HG03354 (cell line): Measurements from ENCODE around the gene ZNF638.

Experiments
- ATAC-seq: cut with Tn5 transposase; IDR thresholded peaks from one replicate; pipeline ENCODE4 v1.9.1; 2021; ENCODE audit warnings: mild to moderate bottlenecking; ENCODE audit not compliant: unreplicated experiment, poor library complexity, severe bottlenecking

Gene ZNF638

DNA sequence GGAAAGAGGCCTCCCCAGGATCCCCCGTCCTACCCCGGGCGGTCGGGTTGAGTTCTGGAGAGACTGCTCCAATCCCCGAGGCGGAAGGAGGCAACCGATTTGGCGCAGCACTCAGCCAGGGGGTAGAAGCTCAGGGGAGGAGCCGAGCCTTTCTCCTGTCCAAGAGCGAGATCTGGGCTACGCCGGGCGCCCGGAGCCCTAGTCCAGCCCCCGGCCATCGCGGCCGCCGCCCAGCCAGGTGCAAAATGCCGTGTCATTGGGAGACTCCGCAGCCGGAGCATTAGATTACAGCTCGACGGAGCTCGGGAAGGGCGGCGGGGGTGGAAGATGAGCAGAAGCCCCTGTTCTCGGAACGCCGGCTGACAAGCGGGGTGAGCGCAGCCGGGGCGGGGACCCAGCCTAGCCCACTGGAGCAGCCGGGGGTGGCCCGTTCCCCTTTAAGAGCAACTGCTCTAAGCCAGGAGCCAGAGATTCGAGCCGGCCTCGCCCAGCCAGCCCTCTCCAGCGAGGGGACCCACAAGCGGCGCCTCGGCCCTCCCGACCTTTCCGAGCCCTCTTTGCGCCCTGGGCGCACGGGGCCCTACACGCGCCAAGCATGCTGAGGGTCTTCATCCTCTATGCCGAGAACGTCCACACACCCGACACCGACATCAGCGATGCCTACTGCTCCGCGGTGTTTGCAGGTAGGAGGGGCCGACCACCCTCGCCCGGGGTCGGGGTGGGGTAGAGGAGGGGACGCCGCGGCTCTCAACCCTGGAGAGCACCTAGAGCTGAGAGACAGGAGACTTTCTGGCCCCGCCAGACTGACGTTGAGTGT lies 122.0 kb downstream of the ZNF638 start, which contains the start of gene DYSF:
Gene DYSF (plus strand): TSS at position 158 of the 817 bp plus-strand sequence.
- ATAC-seq = no peak

DNA sequence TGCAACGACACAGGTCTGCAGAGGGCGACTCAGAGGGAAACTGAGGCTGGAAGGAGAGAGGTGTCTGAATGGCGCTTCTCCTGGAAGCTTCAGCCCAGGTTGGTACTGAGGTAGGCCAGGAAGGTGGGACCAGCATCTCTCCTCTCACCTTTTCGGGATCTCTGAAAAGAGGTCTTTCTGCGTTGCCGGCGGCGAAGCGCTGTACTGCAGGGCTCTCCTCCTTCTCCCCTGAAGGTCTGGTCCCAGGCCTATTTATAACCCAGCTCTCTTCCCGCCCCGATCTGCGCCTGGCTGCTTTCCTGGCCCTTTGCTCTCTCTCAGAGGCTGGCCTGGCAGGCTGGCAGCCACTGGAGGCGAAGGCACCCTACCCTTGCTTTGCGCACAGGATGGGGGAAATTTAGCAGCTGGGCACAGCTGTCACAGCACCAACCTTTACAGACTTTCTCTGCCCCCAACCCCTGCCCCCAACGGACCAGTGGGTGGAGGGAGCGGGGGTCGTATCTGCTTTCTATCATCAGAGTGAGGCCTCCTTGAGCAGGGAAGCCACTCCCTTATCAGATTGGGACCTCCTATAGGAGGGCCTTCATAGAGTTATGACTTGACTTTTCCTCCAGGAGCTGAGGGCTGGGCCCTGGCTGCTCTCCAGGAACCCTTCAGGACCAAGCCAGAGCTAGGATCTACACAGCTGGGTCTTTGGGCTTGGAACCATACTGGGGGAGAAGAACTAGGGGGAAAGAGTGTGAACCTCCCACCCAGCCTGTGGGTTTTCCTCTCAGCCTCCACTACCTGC lies 122.8 kb downstream of the ZNF638 start:
- no peak for ATAC-seq

DNA sequence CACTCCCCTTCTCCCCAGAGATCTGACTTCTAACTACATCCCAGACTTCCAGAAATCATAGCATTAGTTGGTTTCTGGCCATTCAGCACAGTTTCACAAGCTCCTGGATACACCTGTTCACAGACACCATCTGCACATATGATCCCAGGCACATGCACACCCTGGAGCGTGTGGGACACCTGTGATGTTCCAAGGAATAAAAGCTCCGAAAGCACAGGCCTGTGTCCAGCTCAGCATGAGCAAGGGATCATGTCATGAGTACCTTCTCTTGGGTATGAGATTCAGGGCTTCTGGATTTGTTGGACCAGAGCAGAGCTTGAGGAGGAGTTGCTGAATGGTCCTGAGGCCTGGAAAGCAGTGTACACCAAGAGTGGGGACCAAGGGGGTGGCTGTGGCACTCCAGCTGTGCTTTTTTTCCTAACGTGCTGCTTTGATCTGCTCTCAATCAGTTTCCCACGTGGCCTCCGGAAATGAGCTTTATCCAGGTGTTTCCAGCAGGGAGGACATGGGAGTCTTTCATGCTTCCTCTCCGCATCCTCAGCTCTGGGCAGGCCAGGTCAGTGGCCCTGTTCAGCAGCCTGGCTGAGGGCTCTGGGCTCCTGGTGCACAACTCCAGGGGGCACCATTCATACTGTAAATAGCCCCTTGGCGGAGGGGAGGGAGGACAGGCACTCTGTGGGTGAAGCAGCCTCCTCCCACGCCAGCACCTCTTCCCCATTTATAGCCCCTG lies 123.6 kb downstream of the ZNF638 start:
- ATAC-seq = no peak

DNA sequence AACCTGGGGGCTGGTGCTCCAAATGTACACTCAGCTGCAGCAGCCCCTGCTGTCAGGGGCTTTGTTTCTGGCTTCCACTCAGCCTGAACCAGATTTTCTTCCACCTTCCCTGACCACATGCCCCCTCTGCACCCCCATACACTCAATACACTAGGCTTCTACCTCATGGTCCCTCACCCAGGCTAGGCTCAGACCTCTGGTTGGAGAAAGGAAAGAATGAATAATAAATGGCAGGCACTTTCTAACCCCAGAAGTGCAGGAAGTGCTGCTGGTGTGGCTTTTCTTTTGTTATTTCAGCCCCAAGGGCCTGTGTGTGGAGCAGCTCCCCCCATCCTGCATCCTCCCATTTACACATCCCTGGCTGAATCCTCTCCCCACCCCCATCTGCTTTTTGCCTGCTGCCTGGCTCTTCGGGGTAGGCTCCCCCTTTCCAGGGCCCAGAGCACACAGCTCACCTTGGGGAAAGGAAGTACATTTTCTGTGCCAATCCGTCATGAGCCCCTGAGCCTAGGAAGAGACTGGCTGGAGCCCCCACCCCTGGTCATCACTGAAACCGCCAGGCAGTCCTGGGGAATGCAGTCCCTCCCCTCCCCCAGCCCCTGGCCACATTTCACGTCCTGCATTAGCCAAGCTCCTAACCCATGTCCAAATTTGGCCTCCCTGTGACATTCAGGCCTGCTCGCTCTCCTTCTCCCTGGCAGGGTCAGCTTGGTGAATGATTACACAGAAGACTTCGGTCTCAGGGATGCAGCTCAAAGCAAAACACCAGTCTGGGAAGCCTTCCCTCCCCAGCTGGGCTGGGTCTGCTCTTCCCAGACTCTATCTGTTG lies 124.4 kb downstream of the ZNF638 start:
- ATAC-seq = no peak

DNA sequence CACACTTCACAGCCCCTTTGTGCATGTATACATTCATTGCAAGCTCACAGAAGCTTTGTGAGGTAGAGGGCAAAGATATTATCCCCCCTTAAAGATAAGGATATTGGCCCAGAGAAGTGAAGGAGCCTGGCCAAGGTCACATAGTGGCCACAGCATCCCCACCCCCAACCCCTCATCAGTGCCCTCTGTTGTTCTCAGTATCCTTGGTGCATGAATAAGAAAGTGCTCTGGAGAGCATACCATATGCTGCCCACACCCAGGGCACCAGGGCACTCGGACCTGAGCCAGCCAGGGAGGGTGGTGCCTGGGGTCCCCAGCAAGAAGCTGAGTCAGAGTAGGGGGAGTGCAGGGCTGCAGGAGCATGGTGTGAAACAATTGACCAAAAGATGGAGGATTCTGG lies 125.0 kb downstream of the ZNF638 start:
- ATAC-seq = no peak

DNA sequence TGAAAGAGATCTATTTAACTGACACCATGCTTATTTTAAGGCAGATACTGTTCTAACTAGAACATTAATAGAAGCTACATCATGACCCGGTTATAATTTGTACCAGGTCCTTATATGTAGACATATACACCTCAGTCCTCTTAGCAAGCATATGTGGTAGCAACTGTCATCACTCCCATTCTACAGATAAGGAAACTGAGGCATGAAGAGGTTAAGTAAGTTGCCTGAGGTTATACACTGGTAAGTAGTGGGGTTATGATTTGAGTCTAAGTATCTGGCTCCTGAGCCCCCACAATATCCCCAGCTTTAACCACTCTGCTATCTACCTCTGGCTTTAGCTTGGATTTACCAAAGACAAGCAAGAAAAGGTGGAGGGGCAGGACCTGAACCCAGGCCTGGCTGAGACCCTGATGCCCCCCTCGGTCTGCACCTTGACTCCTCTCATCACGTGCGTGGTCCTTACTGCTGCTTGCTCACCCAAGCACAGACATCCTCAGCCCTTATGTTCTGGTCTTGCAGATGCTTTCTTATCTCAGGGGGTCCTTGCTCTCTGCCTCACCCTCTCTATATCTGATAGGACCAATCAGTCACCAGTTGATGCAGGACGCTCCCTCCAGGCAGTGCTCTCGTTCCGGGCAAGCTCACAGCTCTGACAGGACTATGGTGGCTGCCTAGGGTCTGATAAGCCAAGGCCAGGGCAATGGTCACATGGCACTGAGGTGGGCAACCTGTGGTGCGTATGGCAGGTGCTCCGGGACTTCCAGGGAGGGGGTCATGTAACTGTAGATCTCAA lies 125.7 kb downstream of the ZNF638 start:
- ATAC-seq = no peak

DNA sequence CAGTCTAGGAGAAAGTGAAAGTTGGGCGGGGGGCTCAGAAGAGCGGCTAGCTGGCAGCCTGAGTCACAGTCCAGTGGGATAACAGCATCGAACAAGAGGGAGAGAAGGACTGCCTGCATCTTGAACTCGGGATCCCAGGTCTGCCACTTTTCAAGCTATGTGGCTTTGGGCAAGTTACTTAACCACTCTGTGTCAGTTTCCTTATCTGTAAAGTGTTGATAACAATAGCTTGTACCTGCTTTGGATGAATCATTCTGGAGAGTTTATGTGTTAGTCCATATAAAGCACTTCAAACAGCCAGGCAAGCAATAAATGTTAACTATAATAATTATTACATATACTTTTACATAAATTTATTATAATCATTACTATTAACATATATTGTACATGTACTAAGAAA lies 126.3 kb downstream of the ZNF638 start:
- no peak for ATAC-seq

DNA sequence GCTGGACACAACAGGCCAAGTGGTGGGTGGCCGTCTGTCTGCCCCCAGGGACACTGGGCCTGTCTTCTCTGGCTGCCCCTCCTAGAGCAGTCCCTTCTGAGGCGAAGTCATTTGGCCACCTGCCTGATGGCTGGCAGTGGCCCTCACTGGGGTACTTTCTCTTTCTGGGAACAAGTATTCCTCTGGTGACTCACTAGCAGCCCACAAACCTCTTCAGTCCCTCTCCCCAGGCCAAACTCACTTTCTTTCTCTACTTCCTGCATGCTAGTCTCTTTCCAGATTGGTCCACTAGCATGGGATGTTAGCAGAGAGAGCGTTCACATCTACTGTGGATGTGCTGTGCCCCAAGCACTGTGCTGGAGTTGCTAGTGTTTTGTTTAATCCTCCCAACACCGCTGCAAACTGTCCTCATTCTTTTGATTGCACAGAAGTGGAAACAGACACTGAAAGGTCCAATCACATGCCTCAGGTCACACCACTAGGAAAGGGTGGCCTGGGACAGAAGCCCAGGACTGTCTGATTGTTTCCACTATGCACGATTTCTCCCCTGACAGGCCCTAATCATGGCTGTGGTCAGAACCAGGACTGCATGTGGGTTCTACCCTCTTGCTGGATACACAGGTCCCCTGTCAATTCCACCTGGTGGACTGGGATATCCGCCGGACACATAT lies 127.0 kb downstream of the ZNF638 start:
- ATAC-seq = no peak

DNA sequence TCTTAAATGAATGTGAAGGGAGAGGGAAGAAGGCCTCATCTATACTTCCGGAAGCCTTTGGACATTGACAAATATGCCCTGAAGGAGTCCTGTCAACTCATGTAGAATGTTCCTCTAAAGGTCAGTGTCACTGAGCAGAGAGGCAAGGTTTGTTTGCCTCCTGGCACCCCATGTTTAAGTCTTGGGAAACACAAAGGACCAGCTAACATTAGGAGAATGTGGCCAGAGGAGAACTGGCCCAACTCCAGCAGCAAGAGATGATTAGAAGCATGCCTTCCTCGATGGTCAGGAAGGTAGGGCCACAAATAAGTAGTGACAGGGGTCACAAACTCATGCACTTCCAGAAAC lies 127.5 kb downstream of the ZNF638 start:
- no peak for ATAC-seq

DNA sequence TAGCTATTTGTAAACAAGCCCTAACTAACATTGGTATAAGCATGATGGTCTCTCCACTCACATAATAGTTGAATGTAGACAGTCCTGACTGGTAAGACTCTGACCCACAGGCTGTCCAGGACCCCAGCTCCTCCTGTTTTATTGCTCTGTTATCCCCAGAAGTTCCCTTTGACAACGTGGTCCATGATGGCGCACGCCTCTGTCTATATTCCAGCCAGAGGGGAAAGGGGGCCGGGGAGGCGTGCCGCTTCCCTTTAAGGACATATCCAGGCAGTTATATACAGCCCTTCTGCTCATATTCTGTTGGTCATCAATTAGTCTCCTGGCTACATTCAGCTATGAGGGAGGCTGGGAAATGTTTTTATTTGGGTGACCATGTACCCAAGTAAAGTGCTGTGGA lies 128.5 kb downstream of the ZNF638 start:
- no peak for ATAC-seq

DNA sequence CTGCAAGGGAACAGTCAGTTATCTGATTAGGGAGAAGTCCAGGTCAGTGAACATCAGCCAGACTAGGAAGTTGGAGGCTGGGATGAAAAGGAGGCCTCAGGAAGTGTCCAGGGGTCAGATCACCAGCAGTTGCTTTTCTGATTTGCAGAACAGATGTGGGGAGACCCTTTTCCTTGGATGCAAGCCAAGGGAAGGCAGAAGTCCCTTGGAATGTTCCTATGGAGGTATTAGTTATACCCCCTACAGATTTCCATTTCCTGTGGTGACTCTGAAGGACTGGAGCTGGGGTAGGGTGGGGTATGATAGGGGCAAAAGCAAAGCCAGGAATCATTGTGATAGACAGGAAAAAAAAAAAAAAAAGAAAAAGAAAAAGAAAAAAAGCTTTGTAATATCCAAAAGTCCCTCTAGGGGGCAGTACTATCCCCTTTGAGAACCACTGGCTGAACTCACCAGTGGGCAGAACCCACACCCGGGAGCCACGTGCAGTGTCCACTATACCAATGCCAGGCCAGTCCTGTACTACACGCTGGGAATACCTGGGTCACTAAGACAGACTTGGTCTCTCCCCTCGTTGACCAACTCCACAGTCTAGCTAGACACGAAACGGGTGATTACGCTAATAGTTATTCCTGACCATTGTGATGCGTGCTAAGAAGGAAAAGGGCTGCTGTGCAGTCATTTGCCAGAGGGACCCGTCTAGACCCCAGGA lies 129.2 kb downstream of the ZNF638 start:
- no peak for ATAC-seq

DNA sequence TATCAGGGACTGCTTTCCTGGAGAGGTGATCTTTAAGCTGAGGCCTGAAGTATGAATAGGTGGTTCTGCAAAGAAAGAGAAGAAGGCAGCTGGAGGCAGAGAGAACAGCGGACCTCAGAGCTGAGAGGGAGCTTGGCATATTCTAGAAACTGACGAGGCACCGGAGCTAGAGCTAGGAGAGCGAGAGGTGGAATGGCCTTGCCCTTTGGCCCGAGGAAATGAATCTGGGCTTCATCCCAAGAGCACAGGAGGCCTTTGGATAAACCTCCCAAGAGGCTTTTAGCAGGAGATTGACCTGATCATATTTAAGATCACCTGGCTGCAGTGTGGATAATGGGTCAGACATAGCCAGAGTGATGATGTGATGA lies 129.7 kb downstream of the ZNF638 start:
- ATAC-seq = no peak

DNA sequence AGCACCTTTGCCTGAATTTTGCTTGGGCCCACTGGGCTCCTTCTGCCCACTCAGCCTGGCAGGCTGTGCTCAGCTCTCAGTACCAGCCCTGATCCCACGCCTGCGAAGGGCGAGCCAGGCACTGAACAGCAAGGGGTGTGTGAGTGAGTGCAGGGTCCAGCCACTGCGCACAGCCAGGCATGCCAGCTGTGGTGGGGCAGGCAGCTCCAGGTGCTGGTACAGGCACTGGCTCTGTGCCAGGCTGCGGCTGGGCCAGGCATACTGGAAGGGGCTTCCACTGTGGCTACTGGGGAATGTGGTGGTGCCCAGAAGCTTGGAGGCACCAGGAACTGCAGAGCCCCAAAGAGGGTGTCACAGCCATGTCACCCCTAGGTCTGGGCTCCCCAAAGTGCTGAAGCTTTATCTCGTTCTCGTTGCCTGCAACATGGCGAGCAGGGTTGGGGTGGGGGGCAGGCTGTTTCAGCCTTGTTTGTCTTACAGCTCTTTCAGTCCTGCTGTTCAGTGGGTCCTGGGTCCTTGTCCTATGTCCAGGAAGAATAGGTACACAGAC lies 130.5 kb downstream of the ZNF638 start:
- ATAC-seq = no peak

DNA sequence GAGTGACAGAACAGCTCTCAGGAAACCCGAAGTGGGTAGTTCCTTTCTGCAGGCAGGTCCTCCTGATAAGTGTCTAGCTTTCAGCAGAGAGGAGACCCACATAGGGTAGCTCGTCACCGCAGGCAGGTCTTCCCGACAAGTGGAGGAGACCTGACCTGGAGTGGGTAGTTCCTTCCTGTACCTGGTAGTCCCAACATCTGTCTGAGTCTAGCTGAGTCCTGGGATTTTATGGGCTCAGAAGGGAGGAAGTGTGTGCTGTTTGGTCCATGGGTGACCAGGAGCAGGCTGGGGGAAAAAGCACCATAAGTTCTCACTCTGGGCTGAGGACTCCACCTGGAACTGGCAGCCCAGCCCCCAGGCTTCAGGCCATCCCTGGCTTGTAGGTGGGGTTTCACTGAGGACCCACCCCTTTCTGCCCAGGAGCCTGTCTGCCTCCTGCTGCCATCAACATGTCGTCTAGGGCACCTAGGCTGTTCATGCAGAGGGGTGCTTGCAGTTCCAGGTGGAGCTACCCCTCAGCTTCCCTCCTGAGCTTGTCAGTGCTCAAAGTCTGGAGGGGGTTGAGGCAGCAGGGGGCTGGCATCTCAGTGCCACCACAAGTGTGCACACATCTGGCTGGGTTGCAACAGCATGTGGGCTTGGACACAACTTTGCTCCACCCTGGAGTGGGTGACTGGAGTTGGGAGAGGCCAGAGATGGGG lies 131.2 kb downstream of the ZNF638 start:
- ATAC-seq = no peak

DNA sequence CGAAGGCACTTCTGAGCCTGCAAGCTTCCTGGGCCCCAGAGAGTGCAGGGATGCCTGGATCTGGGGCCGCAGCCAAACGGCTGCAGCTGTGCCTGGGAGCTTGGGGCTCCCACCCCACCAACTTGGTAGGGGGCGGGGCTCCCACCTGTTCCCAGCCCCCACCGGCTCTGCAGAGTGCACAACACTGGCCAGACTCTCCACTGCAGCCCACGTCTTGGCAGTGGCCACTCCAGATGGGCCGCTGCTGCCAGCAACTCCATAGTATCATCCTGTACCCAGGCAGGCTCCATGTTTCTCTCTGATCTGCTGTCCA lies 131.7 kb downstream of the ZNF638 start:
- no peak for ATAC-seq

DNA sequence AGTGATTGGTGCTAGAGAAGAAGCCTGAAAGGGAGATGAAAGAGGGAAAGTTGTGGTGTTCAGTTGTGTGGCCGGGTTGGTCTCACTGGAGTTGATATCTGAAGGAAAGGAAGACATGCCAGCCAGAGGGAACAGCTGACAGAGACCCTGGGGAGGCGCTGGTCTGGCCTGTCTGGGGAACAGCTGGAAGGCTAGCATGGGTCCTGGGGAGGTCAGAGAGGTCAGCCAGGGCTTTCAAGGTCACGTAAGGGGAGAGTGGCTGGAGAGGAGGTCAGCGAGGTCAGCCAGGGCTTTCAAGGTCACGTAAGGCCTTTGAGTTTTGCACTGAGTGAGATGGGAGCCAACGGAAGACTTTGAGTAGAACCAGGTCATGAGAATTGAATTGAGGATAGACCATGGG lies 132.8 kb downstream of the ZNF638 start:
- ATAC-seq = no peak

DNA sequence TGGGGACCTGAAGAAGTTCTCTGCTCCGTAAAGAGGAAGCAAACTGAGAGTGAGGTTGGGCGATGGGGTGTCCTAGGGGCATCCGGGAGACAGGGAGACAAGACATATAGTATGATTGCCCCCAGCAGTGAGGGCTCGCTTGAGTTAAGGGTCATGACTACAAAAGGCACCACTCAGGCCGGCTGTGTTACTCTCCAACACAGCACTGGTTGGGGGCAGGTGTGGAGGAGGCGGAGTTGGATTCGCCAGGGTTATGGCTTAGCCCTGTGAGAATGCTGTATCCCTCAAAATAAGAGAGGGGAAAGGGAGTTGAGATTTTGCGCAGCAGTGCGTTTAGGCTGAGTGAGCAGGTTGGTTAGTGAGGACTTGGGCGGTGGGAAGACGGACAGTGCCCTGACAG lies 133.8 kb downstream of the ZNF638 start:
- no peak for ATAC-seq
